CD4-positive, alpha-beta T cell (primary cell): ENCODE results near the gene OR1L8. TPM values are rescaled to one million over a fixed set of nuclear protein-coding genes. Genes with fewer than 3 reads are reported as not detected.
"Not testable (repeated sequence)": the region's sequence is repeated elsewhere in the genome, so short reads cannot be mapped to it uniquely, and the experiment has no call there.

ENCODE experiments used
- ATAC-seq: fragments of 200-7000 bp; cut with Tn5 transposase; one replicate; pipeline ENCODE4 v1.10.0; 2022; ENCODE audit warnings: mild to moderate bottlenecking; ENCODE audit not compliant: poor library complexity
- CTCF ChIA-PET: fragments of 350-600 bp; sonication (Branson Sonifier 250); formaldehyde crosslinking; loops from one replicate; lab custom pipeline; 2021; ENCODE audit warnings: antibody characterized with exemption, inconsistent platforms; lab: Charles Lee
- POLR2A ChIA-PET: fragments of 350-600 bp; sonication (Branson Sonifier 250); formaldehyde crosslinking; loops from one replicate; lab custom pipeline; 2021; ENCODE audit warnings: antibody characterized with exemption, inconsistent platforms; lab: Charles Lee
- DNase-seq, 14 experiments: peaks; one replicate each; pipeline ENCODE4 v3.0.0-alpha.2; 2013 to 2020; ENCODE audit warnings: mixed read lengths in 2 of 14
- H3K27ac ChIP-seq, 2 donors: one replicate each; pipeline versions ENCODE4 v1.5.1 to v1.7.0; 2013; ENCODE audit warnings: low read length in 2 of 2, low read depth in 1 of 2, mild to moderate bottlenecking in 1 of 2
- H3K27me3 ChIP-seq, 2 experiments: 1 replicate in 1 of 2; 2 replicates in 1 of 2; pipeline versions ENCODE4 v1.6.1 to v1.7.0; 2013; ENCODE audit warnings: low read length in 2 of 2, control low read depth in 1 of 2, mild to moderate bottlenecking in 1 of 2, moderate library complexity in 1 of 2; ENCODE audit not compliant: insufficient read depth in 2 of 2, control insufficient read depth in 1 of 2
- H3K36me3 ChIP-seq: one replicate; pipeline ENCODE4 v1.6.1; 2013; ENCODE audit warnings: low read length, control low read depth; ENCODE audit not compliant: insufficient read depth
- H3K4me1 ChIP-seq: one replicate; pipeline ENCODE4 v1.6.1; 2013; ENCODE audit warnings: low read length, control low read depth; ENCODE audit not compliant: insufficient read depth
- H3K4me3 ChIP-seq: one replicate; pipeline ENCODE4 v1.5.1; 2013; ENCODE audit warnings: mild to moderate bottlenecking, low read length, moderate library complexity
- H3K9me3 ChIP-seq, 2 experiments: 1 replicate in 1 of 2; 2 replicates in 1 of 2; pipeline versions ENCODE4 v1.6.1 to v1.7.0; 2013; ENCODE audit warnings: low read length in 2 of 2, mild to moderate bottlenecking in 2 of 2, control low read depth in 1 of 2, moderate library complexity in 1 of 2; ENCODE audit not compliant: control insufficient read depth in 1 of 2, insufficient read depth in 1 of 2
- H3K27ac Mint-ChIP-seq: one replicate; pipeline ENCODE4 v1.8.0; 2020; ENCODE audit warnings: mixed read lengths
- H3K27me3 Mint-ChIP-seq: one replicate; pipeline ENCODE4 v1.8.0; 2021; ENCODE audit warnings: mixed read lengths
- H3K36me3 Mint-ChIP-seq: one replicate; pipeline ENCODE4 v1.8.0; 2021; ENCODE audit warnings: low read depth, mixed read lengths
- H3K4me1 Mint-ChIP-seq: one replicate; pipeline ENCODE4 v1.8.0; 2021; ENCODE audit warnings: low read depth, mixed read lengths
- H3K4me3 Mint-ChIP-seq: one replicate; pipeline ENCODE4 v1.8.0; 2020; ENCODE audit warnings: mild to moderate bottlenecking, mixed read lengths
- H3K9me3 Mint-ChIP-seq: one replicate; pipeline ENCODE4 v1.8.0; 2020; ENCODE audit warnings: mixed read lengths
- CTCF ChIP-seq: fragments of 200-600 bp; IDR thresholded peaks from one replicate; pipeline ENCODE4 v1.8.0; 2022; ENCODE audit warnings: antibody characterized with exemption, mild to moderate bottlenecking
- intact Hi-C, 2 experiments: fragments of 100-400 bp; cut with DNase I in 1 of 2; cut with micrococcal nuclease in 1 of 2; formaldehyde crosslinking; loops; one replicate each; pipeline versions ENCODE4 v1.15.1 to v1.9.0; 2023 to 2025; cut with DNase I, micrococcal nuclease
- polyA plus RNA-seq, 2 donors: library from polyadenylated mRNA; unstranded; fragments of 120-200 nt; gene quantifications; one replicate each; pipeline ENCODE4 v1.2.1, GENCODE V29; 2013
- total RNA-seq, 174 experiments: library from RNA in 2 of 174; stranded (reverse) in 2 of 174; gene quantifications; one replicate each; pipeline ENCODE4 v1.2.3 and lab custom pipeline; 2021 to 2026

OR1L8 gene
- not detected for total RNA-seq
- 0.09 TPM for polyA plus RNA-seq (2013, experiment 1 of 2)
- polyA plus RNA-seq (2013, experiment 2 of 2) = 0.08 TPM
- 0 to 0.50 (median 0.04) reads per million in 172 experiments for total RNA-seq (lab: John Stamatoyannopoulos, UW)

GRCh38 chr9:122583284-122583683, at the start of gene OR1L8:
OR1L8 (minus strand) TSS chr9:122583384; CDS start chr9:122568477, 14,907 bp downstream.
- H3K4me3 Mint-ChIP-seq, ATAC-seq, H3K27ac ChIP-seq, intact Hi-C loops, H3K27ac Mint-ChIP-seq, H3K9me3 Mint-ChIP-seq, POLR2A ChIA-PET, H3K4me1 Mint-ChIP-seq, H3K27me3 ChIP-seq, H3K4me3 ChIP-seq, H3K4me1 ChIP-seq, CTCF ChIA-PET, H3K36me3 ChIP-seq, H3K9me3 ChIP-seq, DNase-seq, H3K36me3 Mint-ChIP-seq: not testable (repeated sequence)
- H3K27me3 Mint-ChIP-seq = peaks cover 15% of the 10 kb centered on the region

GRCh38 chr9:122619996-122620395, 36.8 kb upstream of the OR1L8 start:
- Histone ChIP-seq H3K27me3 (peaks cover 0 to 2% of the 10 kb centered on the region in 2 experiments), H3K4me3 (no peak overlapping the region), H3K4me1 (no peaks in the 10 kb centered on the region), H3K36me3 (no peaks in the 10 kb centered on the region), H3K9me3 (no peaks in the 10 kb centered on the region), H3K27ac (no peak overlapping the region)
- H3K4me1 Mint-ChIP-seq = no peaks in the 10 kb centered on the region
- CTCF ChIA-PET = no interaction called here
- no peaks in the 10 kb centered on the region for H3K36me3 Mint-ChIP-seq
- peaks cover 31% of the 10 kb centered on the region for H3K27me3 Mint-ChIP-seq
- TF ChIP-seq CTCF = no peak
- POLR2A ChIA-PET = no interaction called here
- H3K27ac Mint-ChIP-seq = no peak overlapping the region
- H3K4me3 Mint-ChIP-seq = no peak overlapping the region
- H3K9me3 Mint-ChIP-seq = no peaks in the 10 kb centered on the region
- intact Hi-C loops = no loop called here
- ATAC-seq (no peak), DNase-seq (no peak)

GRCh38 chr9:122614362-122614761, 31.2 kb upstream of the OR1L8 start, which contains the start of gene OR1Q1:
OR1Q1 (plus strand) TSS chr9:122614738; CDS start chr9:122614738, 0 bp downstream.
- H3K27ac Mint-ChIP-seq = no peak within 1 kb of the TSS
- H3K4me1 Mint-ChIP-seq = no peaks in the 10 kb centered on the region
- Histone ChIP-seq H3K4me1 (no peaks in the 10 kb centered on the region), H3K27ac (no peak within 1 kb of the TSS), H3K9me3 (peaks cover 0 to 3% of the 10 kb centered on the region in 2 experiments), H3K36me3 (no peaks in the 10 kb centered on the region), H3K27me3 (peaks cover 0 to 3% of the 10 kb centered on the region in 2 experiments), H3K4me3 (no peak within 1 kb of the TSS)
- POLR2A ChIA-PET = no interaction called here
- ATAC-seq (no peak), DNase-seq (no peak)
- no peaks in the 10 kb centered on the region for H3K36me3 Mint-ChIP-seq
- peaks cover 23% of the 10 kb centered on the region for H3K27me3 Mint-ChIP-seq
- CTCF ChIA-PET = no interaction called here
- no peak for TF ChIP-seq CTCF
- intact Hi-C loops = no loop called here
- H3K4me3 Mint-ChIP-seq = no peak within 1 kb of the TSS
- no peaks in the 10 kb centered on the region for H3K9me3 Mint-ChIP-seq

GRCh38 chr9:122609804-122610203, 26.6 kb upstream of the OR1L8 start:
- Mint-ChIP-seq H3K27ac (no peak overlapping the region), H3K9me3 (no peaks in the 10 kb centered on the region), H3K27me3 (peaks cover 23% of the 10 kb centered on the region), H3K4me1 (no peaks in the 10 kb centered on the region), H3K36me3 (no peaks in the 10 kb centered on the region), H3K4me3 (no peak overlapping the region)
- Histone ChIP-seq H3K27ac (no peak overlapping the region), H3K4me1 (no peaks in the 10 kb centered on the region), H3K27me3 (peaks cover 3 to 6% of the 10 kb centered on the region in 2 experiments), H3K4me3 (no peak overlapping the region), H3K36me3 (no peaks in the 10 kb centered on the region), H3K9me3 (peaks cover 0 to 3% of the 10 kb centered on the region in 2 experiments)
- POLR2A ChIA-PET = no interaction called here
- intact Hi-C loops = no loop called here
- ATAC-seq = no peak
- no peak for DNase-seq
- CTCF ChIA-PET = no interaction called here
- TF ChIP-seq CTCF = no peak
